DOHH2 (cell line): Measurements from ENCODE around the gene SLC6A8.

Experiments
- H3F3A ChIP-seq: fragments of 200-600 bp; sonication (generic), shearing (Covaris generic); 2 replicates; pipeline ENCODE4 v1.6.0; 2016; ENCODE audit warnings: antibody characterized with exemption, mild to moderate bottlenecking; ENCODE audit not compliant: control insufficient read depth, insufficient read depth
- H3K27ac ChIP-seq: fragments of 200-600 bp; sonication (generic); 2 replicates; pipeline ENCODE4 v1.5.1; 2014; ENCODE audit warnings: low read depth, mild to moderate bottlenecking, low read length, moderate library complexity
- H3K27me3 ChIP-seq: fragments of 200-600 bp; sonication (generic); 2 replicates; pipeline ENCODE4 v1.6.1; 2014; ENCODE audit warnings: mild to moderate bottlenecking, low read length, mixed read lengths; ENCODE audit not compliant: control insufficient read depth
- H3K36me3 ChIP-seq: fragments of 200-600 bp; sonication (generic); 2 replicates; pipeline ENCODE4 v1.6.1; 2014; ENCODE audit warnings: mild to moderate bottlenecking, low read length, moderate library complexity, mixed read lengths; ENCODE audit not compliant: control insufficient read depth
- H3K4me1 ChIP-seq: fragments of 200-600 bp; sonication (generic); 2 replicates; pipeline ENCODE4 v1.6.1; 2014; ENCODE audit warnings: mild to moderate bottlenecking, low read length, mixed read lengths; ENCODE audit not compliant: control insufficient read depth
- H3K4me2 ChIP-seq: fragments of 200-600 bp; sonication (generic); 2 replicates; pipeline ENCODE4 v1.6.0; 2014; ENCODE audit warnings: mild to moderate bottlenecking, low read length, moderate library complexity
- H3K4me3 ChIP-seq: fragments of 200-600 bp; sonication (generic); 2 replicates; pipeline ENCODE4 v1.5.1; 2014; ENCODE audit warnings: mild to moderate bottlenecking, low read length, mixed read lengths
- H3K79me2 ChIP-seq: fragments of 200-600 bp; sonication (generic); 2 replicates; pipeline ENCODE4 v1.6.1; 2014; ENCODE audit warnings: mild to moderate bottlenecking, low read length, mixed read lengths; ENCODE audit not compliant: control insufficient read depth
- H3K9me2 ChIP-seq: fragments of 200-600 bp; sonication (generic); replicated peaks from 2 replicates; pipeline ENCODE4 v1.6.1; 2014; ENCODE audit warnings: mild to moderate bottlenecking, low read length, mixed read lengths; ENCODE audit not compliant: control insufficient read depth
- H3K9me3 ChIP-seq: fragments of 200-600 bp; sonication (generic); 2 replicates; pipeline ENCODE4 v1.6.1; 2014; ENCODE audit warnings: antibody characterized with exemption, low read length, mixed read lengths; ENCODE audit not compliant: control insufficient read depth, insufficient read depth
- H4K20me1 ChIP-seq: fragments of 200-600 bp; sonication (generic); 2 replicates; pipeline ENCODE4 v1.6.0; 2014; ENCODE audit warnings: low read depth, mild to moderate bottlenecking, antibody characterized with exemption, low read length, moderate library complexity; ENCODE audit not compliant: control insufficient read depth, insufficient read depth
- CTCF ChIP-seq: fragments of 200-600 bp; sonication (generic); IDR thresholded peaks from one replicate; pipeline ENCODE4 v1.5.1; 2014; ENCODE audit warnings: antibody characterized with exemption, mild to moderate bottlenecking, low read depth, low read length; ENCODE audit not compliant: poor library complexity, severe bottlenecking
- EZH2phosphoT487 ChIP-seq: fragments of 200-600 bp; sonication (generic); IDR thresholded peaks from 2 replicates; pipeline ENCODE4 v1.6.1; 2017; ENCODE audit warnings: borderline replicate concordance, mild to moderate bottlenecking, antibody characterized with exemption, low read length, moderate library complexity, mixed read lengths

Gene SLC6A8

DNA sequence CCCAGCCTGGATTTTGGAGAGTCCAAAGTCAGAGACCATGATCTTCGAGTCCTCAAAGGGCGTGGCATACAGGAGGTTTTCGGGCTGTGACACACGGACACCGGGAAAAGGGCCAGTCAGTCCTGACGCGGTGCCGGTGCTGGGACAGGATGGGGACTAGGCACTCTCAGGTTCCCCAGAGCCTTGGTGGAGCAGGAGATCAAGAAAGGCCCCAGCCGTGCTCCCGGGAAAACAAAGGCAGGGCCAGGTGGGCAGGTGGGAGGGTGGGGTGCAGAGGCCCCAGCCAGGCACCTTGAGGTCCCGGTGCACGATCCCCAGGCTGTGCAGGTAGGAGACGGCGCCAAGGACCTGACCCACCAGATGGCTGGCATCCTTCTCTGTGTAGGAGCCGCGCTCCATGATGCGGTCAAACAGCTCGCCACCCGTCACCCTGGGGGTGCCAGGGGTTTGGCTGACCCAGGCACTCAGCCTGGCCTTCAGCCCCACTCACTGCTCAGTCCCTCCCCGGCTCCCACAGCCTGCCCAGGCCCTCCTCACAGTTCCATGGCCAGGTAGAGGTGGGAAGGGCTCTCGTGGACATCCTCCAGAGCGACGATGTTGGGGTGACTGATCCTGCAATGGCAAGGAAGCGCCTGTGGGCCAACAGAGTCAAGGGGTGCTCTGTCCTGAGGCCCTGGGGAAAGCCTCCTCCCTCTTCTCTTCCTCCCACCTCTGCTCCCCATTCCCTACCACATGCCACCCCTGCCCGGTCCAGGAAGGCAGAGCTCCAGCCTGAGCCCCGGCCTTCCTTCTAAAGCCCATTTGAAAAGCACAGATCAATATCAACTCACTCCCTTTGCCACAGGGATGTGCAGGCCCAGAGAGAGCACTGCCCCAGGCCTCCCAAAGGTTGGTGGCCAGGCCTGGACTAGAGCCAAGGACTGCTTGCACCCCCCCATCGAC, 15.9 kb upstream of the SLC6A8 start:
- Histone ChIP-seq H3K4me2 (no peak overlapping the region), H4K20me1 (no peaks in the 10 kb centered on the region), H3K27me3 (no peaks in the 10 kb centered on the region), H3K9me2 (no peaks in the 10 kb centered on the region), H3K27ac (no peak overlapping the region), H3K9me3 (no peaks in the 10 kb centered on the region), H3K79me2 (no peaks in the 10 kb centered on the region), H3F3A (no peaks in the 10 kb centered on the region), H3K4me1 (no peaks in the 10 kb centered on the region), H3K4me3 (no peak overlapping the region), H3K36me3 (no peaks in the 10 kb centered on the region)
- TF ChIP-seq CTCF = no peak
- TF ChIP-seq EZH2phosphoT487 = no peak

GRCh38 chrX:153672531-153673427, 14.9 kb upstream of the SLC6A8 start:
- Histone ChIP-seq H4K20me1 (no peaks in the 10 kb centered on the region), H3K9me3 (no peaks in the 10 kb centered on the region), H3K4me1 (no peaks in the 10 kb centered on the region), H3K4me3 (no peak overlapping the region), H3K27ac (no peak overlapping the region), H3K79me2 (no peaks in the 10 kb centered on the region), H3K9me2 (no peaks in the 10 kb centered on the region), H3K36me3 (no peaks in the 10 kb centered on the region), H3K4me2 (no peak overlapping the region), H3K27me3 (no peaks in the 10 kb centered on the region), H3F3A (no peaks in the 10 kb centered on the region)
- TF ChIP-seq EZH2phosphoT487 = no peak
- TF ChIP-seq CTCF = no peak

GRCh38 chrX:153673428-153674218, 14.1 kb upstream of the SLC6A8 start, which contains the start of gene PNCK:
TSS of gene PNCK (minus strand) at chrX:153673813. CDS start at chrX:153673076, 737 bp downstream.
- Histone ChIP-seq H3K4me3 (no peak within 1 kb of the TSS), H3F3A (no peaks in the 10 kb centered on the region), H3K4me2 (no peak within 1 kb of the TSS), H3K9me2 (no peaks in the 10 kb centered on the region), H3K27ac (no peak within 1 kb of the TSS), H3K9me3 (no peaks in the 10 kb centered on the region), H3K36me3 (no peaks in the 10 kb centered on the region), H3K4me1 (no peaks in the 10 kb centered on the region), H3K27me3 (no peaks in the 10 kb centered on the region), H3K79me2 (no peaks in the 10 kb centered on the region), H4K20me1 (no peaks in the 10 kb centered on the region)
- TF ChIP-seq EZH2phosphoT487 = no peak
- no peak for TF ChIP-seq CTCF
